K562 (cell line): ENCODE measurements around the gene MRPL9. TPM values are rescaled to one million over a fixed set of nuclear protein-coding genes. Genes with fewer than 3 reads are reported as not detected.

ENCODE experiments used
- ATF1 ChIP-seq, 2 experiments: fragments of 450-650 bp in 1 of 2; IDR thresholded peaks; 2 replicates each; pipeline ENCODE4 v1.6.1; 2016; ENCODE audit warnings: missing compliant biosample characterization in 1 of 2, missing genetic modification characterization in 1 of 2
- CHD2 ChIP-seq: IDR thresholded peaks from 2 replicates; pipeline ENCODE4 v1.6.1; 2011; ENCODE audit warnings: low read depth, low read length
- FIP1L1 ChIP-seq: fragments of 200-400 bp; formaldehyde crosslinking; IDR thresholded peaks from 2 replicates; pipeline ENCODE4 v1.6.1; 2018; ENCODE audit warnings: mild to moderate bottlenecking, low read depth, low read length; ENCODE audit not compliant: poor library complexity, severe bottlenecking
- HNRNPK ChIP-seq: fragments of 200-400 bp; formaldehyde crosslinking; IDR thresholded peaks from one replicate; pipeline ENCODE4 v1.6.1; 2018; ENCODE audit warnings: mild to moderate bottlenecking, low read depth, low read length; ENCODE audit not compliant: poor library complexity, severe bottlenecking
- MEF2A ChIP-seq: IDR thresholded peaks from 2 replicates; pipeline ENCODE4 v1.6.1; 2011; ENCODE audit warnings: low read depth, mild to moderate bottlenecking, low read length, moderate library complexity; ENCODE audit not compliant: control insufficient read depth
- PPARD ChIP-seq: fragments of 250-450 bp; sonication (Bioruptor Pico); IDR thresholded peaks from 2 replicates; pipeline ENCODE4 v1.8.0; 2022; ENCODE audit warnings: inconsistent platforms, mild to moderate bottlenecking, moderate library complexity
- SMARCB1 ChIP-seq: IDR thresholded peaks from 2 replicates; pipeline ENCODE4 v1.6.1; 2011; ENCODE audit warnings: improper control_type of control experiment, low read depth; ENCODE audit not compliant: insufficient read length
- SMARCC2 ChIP-seq: fragments of 450-650 bp; IDR thresholded peaks from 2 replicates; pipeline ENCODE4 v1.6.1; 2017; ENCODE audit warnings: antibody characterized with exemption, moderate library complexity, mild to moderate bottlenecking, low read depth
- SNIP1 ChIP-seq: fragments of 450-650 bp; IDR thresholded peaks from 2 replicates; pipeline ENCODE4 v1.7.1; 2017; ENCODE audit warnings: low read depth, mild to moderate bottlenecking
- SRSF3 ChIP-seq: fragments of 200-400 bp; formaldehyde crosslinking; IDR thresholded peaks from 2 replicates; pipeline ENCODE4 v1.6.1; 2016; ENCODE audit warnings: mild to moderate bottlenecking, low read length, moderate library complexity; ENCODE audit not compliant: insufficient read depth
- TCF3 ChIP-seq: sonication (generic); formaldehyde crosslinking; IDR thresholded peaks from 2 replicates; pipeline ENCODE4 v1.4.0; 2020; ENCODE audit warnings: mild to moderate bottlenecking, missing genetic modification reagents
- THAP7 ChIP-seq: fragments of 250-450 bp; sonication (Bioruptor Pico); IDR thresholded peaks from 2 replicates; pipeline ENCODE4 v1.5.0; 2021
- TRIM28 ChIP-seq: fragments of 450-650 bp; IDR thresholded peaks from 2 replicates; pipeline ENCODE4 v1.6.1; 2017
- ZFP91 ChIP-seq: sonication (generic); formaldehyde crosslinking; IDR thresholded peaks from 2 replicates; pipeline ENCODE4 v1.8.0; 2022; ENCODE audit warnings: mild to moderate bottlenecking, missing genetic modification reagents
- ZNF23 ChIP-seq: fragments of 250-450 bp; sonication (Bioruptor Pico); IDR thresholded peaks from 2 replicates; pipeline ENCODE4 v1.4.0; 2020; ENCODE audit warnings: mild to moderate bottlenecking
- ZNF280A ChIP-seq: fragments of 450-650 bp; IDR thresholded peaks from 2 replicates; pipeline ENCODE4 v1.6.1; 2018; ENCODE audit warnings: mild to moderate bottlenecking, low read depth; ENCODE audit not compliant: partially characterized antibody
- ZNF764 ChIP-seq: fragments of 250-450 bp; sonication (Bioruptor Pico); IDR thresholded peaks from 2 replicates; pipeline ENCODE4 v1.4.0; 2020; ENCODE audit warnings: low read depth, mild to moderate bottlenecking, moderate library complexity
- polyA plus RNA-seq, 8 experiments: library from polyadenylated mRNA; depleted of rRNA in 4 of 8; stranded (reverse) in 5 of 8; unstranded in 3 of 8; fragments of >200 nt; fragmentation: Nextera tagmentation in 2 of 8; fragmentation: Illumina TruSeq in 1 of 8; extraction: Ambion mirVana in 2 of 8; extraction: Trizol in 1 of 8; gene quantifications; 2 replicates each; pipeline versions ENCODE4 v1.2.1 to v1.2.3, GENCODE V29; 2011 to 2014; ENCODE audit warnings: inconsistent platforms in 1 of 8, missing spikeins in 1 of 8
- total RNA-seq, 7 experiments: library from RNA; depleted of rRNA in 6 of 7; stranded (reverse); fragments of >200 nt in 6 of 7; fragmentation: Illumina TruSeq in 2 of 7; extraction: Trizol in 2 of 7; gene quantifications; 2 replicates each; pipeline versions ENCODE4 v1.2.1 to v1.2.3, GENCODE V29; 2011 to 2021; ENCODE audit warnings: low replicate concordance in 1 of 7
- TF ChIP-seq, protein P1 (sequence below): fragments of 450-650 bp; formaldehyde crosslinking; IDR thresholded peaks from 2 replicates; pipeline ENCODE4 v1.4.0; 2020; ENCODE audit warnings: mild to moderate bottlenecking, mixed read lengths
- TF ChIP-seq, protein P2 (sequence below): fragments of 250-450 bp; sonication (Bioruptor Pico); IDR thresholded peaks from 2 replicates; pipeline ENCODE4 v1.8.0; 2021; ENCODE audit warnings: mild to moderate bottlenecking, moderate library complexity

MRPL9 gene
- total and polyA plus RNA-seq, 9 of the 15 experiments (the other 6 are each of a cell fraction or from before 2014, with no cell fraction given), result 38.0 to 162 (median 111) TPM

DNA sequence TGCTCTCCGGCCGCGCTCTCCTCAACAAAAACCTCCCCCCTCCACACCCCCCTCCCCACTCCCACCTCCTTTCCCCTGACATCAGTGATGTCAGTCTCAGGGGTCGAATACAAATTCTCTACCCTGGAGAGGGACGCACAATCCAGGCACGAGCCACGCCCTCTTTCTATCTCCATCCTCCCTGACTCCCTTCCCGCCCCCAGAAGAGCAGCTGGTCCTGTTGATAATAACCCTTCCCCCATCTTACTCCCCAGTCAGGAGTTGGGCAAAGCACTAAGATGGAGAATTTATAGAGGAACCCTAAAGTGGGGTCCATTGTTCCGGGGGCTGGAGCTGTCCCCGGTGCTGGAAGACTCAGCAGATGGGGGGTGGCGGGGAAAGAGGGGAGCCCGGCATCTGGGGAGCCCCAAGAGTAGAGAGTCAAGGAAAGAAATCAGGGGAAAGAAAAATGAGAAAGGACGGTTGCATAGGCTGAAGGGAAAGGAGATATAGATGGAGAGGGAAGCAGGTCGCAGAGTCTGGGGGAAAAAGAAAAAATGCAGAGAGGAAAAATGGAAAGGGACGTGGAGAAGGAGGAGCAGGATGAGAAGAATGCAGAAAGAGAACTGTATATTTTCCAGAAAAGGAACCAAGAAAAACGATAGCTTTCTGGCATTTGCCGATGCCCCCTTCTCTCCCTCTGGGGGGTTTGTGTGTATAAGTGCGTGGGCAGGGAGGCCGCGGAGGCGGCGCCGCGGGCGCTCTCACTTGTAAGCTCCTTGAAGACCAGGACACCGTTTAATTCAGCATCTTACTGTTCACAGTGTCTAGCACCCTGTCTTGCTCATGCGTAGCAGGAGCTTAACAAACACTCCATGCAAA is 46.3 kb downstream of the MRPL9 start, which contains the start of gene CELF3 (continued):
- TF ChIP-seq ZNF280A (no peak), FIP1L1 (no peak), SNIP1 (0 out of 2 replicates have a peak, but pooled peaks have one; percentile 46), TCF3 (peak; percentile 66), ZNF23 (CRISPR knock-in tag) (no peak), THAP7 (CRISPR knock-in tag) (no peak), ZNF764 (CRISPR knock-in tag) (no peak), PPARD (CRISPR knock-in tag) (no peak), TRIM28 (peak; percentile 24; the same call in 1 of the 2 replicates), CHD2 (0 out of 2 replicates have a peak, but pooled peaks have one; percentile 20), SMARCB1 (no peak), SRSF3 (no peak), ATF1 (CRISPR knock-in tag; IDR thresholded peaks at IDR 0.05) (no peak), ATF1 (tag; IDR thresholded peaks at IDR 0.05) (peak; percentile 62), SMARCC2 (no peak), HNRNPK (no peak), ZFP91 (no peak), MEF2A (no peak)
- TF ChIP-seq, protein P1, sequence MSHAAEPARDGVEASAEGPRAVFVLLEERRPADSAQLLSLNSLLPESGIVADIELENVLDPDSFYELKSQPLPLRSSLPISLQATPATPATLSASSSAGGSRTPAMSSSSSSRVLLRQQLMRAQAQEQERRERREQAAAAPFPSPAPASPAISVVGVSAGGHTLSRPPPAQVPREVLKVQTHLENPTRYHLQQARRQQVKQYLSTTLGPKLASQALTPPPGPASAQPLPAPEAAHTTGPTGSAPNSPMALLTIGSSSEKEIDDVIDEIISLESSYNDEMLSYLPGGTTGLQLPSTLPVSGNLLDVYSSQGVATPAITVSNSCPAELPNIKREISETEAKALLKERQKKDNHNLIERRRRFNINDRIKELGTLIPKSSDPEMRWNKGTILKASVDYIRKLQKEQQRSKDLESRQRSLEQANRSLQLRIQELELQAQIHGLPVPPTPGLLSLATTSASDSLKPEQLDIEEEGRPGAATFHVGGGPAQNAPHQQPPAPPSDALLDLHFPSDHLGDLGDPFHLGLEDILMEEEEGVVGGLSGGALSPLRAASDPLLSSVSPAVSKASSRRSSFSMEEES, result no peak
- TF ChIP-seq, protein P2, sequence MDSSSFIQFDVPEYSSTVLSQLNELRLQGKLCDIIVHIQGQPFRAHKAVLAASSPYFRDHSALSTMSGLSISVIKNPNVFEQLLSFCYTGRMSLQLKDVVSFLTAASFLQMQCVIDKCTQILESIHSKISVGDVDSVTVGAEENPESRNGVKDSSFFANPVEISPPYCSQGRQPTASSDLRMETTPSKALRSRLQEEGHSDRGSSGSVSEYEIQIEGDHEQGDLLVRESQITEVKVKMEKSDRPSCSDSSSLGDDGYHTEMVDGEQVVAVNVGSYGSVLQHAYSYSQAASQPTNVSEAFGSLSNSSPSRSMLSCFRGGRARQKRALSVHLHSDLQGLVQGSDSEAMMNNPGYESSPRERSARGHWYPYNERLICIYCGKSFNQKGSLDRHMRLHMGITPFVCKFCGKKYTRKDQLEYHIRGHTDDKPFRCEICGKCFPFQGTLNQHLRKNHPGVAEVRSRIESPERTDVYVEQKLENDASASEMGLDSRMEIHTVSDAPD, result no peak
